ENCODE results near the gene D2HGDH. TPM values are rescaled to one million over a fixed set of nuclear protein-coding genes. Genes with fewer than 3 reads are reported as not detected.
"Not testable (repeated sequence)": the region's sequence is repeated elsewhere in the genome, so short reads cannot be mapped to it uniquely, and the experiment has no call there.

The D2HGDH gene
- total RNA-seq, 1 experiment from 2014 or later, result 46.3 TPM

DNA sequence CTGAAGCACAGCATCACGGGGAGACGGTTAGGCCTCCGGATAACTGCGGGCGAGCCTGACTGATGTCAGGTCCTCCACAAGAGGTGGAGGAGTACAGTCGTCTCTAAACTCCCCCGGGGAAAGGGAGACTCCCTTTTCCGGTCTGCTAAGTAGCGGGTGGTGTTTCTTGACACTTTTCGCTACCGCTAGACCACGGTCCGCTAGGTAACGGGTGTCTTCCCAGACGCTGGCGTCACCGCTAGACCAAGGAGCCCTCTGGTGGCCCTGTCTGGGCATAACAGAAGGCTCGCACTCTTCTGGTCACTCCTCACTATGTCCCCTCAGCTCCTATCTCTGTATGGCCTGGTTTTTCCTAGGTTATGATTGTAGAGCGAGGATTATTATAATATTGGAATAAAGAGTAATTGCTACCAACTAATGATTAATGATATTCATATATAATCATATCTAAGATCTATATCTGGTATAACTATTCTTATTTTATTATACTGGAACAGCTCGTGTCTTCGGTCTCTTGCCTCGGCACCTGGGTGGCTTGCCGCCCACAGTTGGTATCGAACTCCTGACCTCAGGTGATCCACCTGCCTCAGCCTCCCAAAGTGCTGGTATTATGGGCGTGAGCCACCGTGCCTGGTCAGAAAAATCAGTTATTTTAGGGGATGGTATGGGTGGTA, 1.8 kb upstream of the D2HGDH start:
- peak; percentile 16 for DNase-seq (ENCODE audit: low read depth, low spot score)
- RAD21 ChIA-PET (ENCODE audit: low non-redundant PET in 1 of 2, low total read pairs in 2 of 2, uncharacterized antibody in 2 of 2, unreplicated experiment in 2 of 2); H4K20me1 ChIP-seq (ENCODE audit: insufficient read depth); H3K9ac ChIP-seq (ENCODE audit: low read length); BruUV-seq (replicated peaks); ATAC-seq; H3K79me2 ChIP-seq (ENCODE audit: insufficient read depth, low read length); H3K9me2 ChIP-seq (ENCODE audit: insufficient read depth); H3K27me3 ChIP-seq (ENCODE audit: insufficient read depth, low read length); H3K9me3 ChIP-seq (ENCODE audit: control insufficient read depth in 1 of 2, insufficient read depth in 1 of 2, low read depth in 1 of 2, low read length in 2 of 2); H3K36me3 ChIP-seq (ENCODE audit: control insufficient read depth in 1 of 2, insufficient read depth in 2 of 2, low read length in 2 of 2); H3K4me3 ChIP-seq (replicated peaks in 1 of 2; ENCODE audit: low read depth in 1 of 2, low read length in 2 of 2); H2AFZ ChIP-seq (ENCODE audit: low read depth, low read length, poor library complexity, severe bottlenecking); H3K27ac ChIP-seq (ENCODE audit: low read depth, low read length): not testable (repeated sequence)
- Histone ChIP-seq H3K4me1 (ENCODE audit: control insufficient read depth in 1 of 2, insufficient read depth in 2 of 2, low read length in 2 of 2) (peaks cover 13 to 22% of the 10 kb centered on the region in 2 experiments; a peak in 2 of 4 replicates), H3K4me2 (ENCODE audit: low read length) (peak overlapping the region; percentile 21; the same call in 1 of the 2 replicates)
- ChIA-PET POLR2A (interaction anchor here (1.7 kb wide), 1 partner anchor 30 kb away, joined by 5 read pairs; the partner anchor contains the start of gene ING5), CTCF (interaction anchor here (0.6 to 3.3 kb wide), 3 partner anchors 31 to 183 kb away, joined by 3 to 9 read pairs (median 3); partner anchors contain the start of genes DTYMK and ING5)
- TF ChIP-seq SIN3A (IDR thresholded peaks at IDR 0.05; ENCODE audit: low read depth), result 0 out of 2 replicates have a peak, but pooled peaks have one; percentile 50
- peak; percentile 66 for TF ChIP-seq RAD21 (IDR thresholded peaks at IDR 0.05; ENCODE audit: low read depth)
- TF ChIP-seq CTCF (IDR thresholded peaks at IDR 0.05 in 2 of 3, conservative IDR thresholded peaks at IDR 0.05 in 1 of 3; ENCODE audit: borderline replicate concordance in 1 of 3, insufficient read depth in 1 of 3, low read depth in 2 of 3, low read length in 2 of 3), result peak; percentile 1 to 54 (median 35); a peak in 5 of 6 replicates
- intact Hi-C loops (cut with micrococcal nuclease), result loop anchor here (1.0 to 5.0 kb wide), 3 partner anchors 45 to 185 kb away; partner anchors contain the start of gene DTYMK
